ENCODE data around the gene C19orf81. TPM values are rescaled to one million over a fixed set of nuclear protein-coding genes. Genes with fewer than 3 reads are reported as not detected.

The C19orf81 gene
- total RNA-seq, 4 donors from 2014 or later, result 1.1 TPM; not detected in 3

DNA sequence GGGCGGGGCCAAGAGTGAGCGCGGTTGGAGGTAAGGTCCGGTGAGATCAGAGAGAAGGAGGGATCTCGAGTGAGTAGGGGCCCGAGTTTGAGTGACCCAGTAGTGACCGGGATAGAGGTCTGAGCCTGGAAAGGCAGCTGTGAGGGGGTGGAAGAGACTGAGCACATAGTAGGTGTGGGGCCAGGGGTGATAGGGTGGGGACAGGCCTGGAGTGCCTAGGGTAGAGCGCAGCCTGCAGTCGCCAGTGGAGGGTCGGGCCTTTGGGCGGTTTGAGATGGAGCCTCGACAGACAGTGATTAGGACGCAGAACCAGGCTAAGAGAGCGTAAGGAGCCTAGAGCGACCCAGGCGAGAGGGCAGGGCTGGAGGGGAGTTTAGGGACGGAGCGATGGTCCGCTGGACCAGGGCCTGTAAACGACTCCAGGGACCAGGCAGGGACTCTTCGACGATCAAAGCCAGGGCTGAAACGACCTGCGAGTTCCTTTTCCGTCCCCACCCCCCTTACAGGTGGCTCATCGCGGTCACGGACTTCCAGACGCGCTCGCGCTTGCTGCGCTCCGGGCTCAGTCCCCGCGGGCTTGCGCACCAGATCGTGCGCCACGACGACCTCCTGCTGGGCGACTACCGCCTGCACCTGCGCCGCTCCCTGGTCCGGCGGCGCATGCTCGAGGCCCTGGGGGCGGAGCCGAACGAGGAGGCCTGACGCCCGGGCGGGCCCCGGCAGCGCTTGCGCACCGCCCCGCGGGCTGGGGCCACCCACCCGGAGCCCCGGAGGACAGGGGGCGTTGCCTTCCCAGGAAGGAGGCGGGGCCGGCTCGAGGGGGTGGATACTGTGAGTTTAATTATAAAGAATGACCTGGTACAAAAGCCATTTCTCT is 9.4 kb downstream of the C19orf81 start:
- Histone ChIP-seq H3K27me3 (peaks cover 3 to 97% (median 34%) of the 10 kb centered on the region in 4 donors), H3K27ac (replicated peaks in 1 of 4) (no peak overlapping the region), H3K4me1 (peaks cover 17 to 19% (median 18%) of the 10 kb centered on the region in 4 donors), H3K4me3 (peak overlapping the region; percentile 30 to 42 (median 36)), H3K36me3 (no peaks in the 10 kb centered on the region), H3K9me3 (peaks cover 0 to 20% (median 16%) of the 10 kb centered on the region in 4 donors)
- no peak for DNase-seq (ENCODE audit: extremely low spot score)
- intact Hi-C loops (cut with DNase I), result no loop called here
- 2% methylated on average over 37 of the region's 67 CpGs for WGBS
- TF ChIP-seq, protein P1, sequence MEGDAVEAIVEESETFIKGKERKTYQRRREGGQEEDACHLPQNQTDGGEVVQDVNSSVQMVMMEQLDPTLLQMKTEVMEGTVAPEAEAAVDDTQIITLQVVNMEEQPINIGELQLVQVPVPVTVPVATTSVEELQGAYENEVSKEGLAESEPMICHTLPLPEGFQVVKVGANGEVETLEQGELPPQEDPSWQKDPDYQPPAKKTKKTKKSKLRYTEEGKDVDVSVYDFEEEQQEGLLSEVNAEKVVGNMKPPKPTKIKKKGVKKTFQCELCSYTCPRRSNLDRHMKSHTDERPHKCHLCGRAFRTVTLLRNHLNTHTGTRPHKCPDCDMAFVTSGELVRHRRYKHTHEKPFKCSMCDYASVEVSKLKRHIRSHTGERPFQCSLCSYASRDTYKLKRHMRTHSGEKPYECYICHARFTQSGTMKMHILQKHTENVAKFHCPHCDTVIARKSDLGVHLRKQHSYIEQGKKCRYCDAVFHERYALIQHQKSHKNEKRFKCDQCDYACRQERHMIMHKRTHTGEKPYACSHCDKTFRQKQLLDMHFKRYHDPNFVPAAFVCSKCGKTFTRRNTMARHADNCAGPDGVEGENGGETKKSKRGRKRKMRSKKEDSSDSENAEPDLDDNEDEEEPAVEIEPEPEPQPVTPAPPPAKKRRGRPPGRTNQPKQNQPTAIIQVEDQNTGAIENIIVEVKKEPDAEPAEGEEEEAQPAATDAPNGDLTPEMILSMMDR (IDR thresholded peaks at IDR 0.05), result no peak
- TF ChIP-seq POLR2A (IDR thresholded peaks at IDR 0.05; ENCODE audit: low read depth) (no peak), POLR2AphosphoS5 (IDR thresholded peaks at IDR 0.05) (no peak), EP300 (IDR thresholded peaks at IDR 0.05) (no peak)

DNA sequence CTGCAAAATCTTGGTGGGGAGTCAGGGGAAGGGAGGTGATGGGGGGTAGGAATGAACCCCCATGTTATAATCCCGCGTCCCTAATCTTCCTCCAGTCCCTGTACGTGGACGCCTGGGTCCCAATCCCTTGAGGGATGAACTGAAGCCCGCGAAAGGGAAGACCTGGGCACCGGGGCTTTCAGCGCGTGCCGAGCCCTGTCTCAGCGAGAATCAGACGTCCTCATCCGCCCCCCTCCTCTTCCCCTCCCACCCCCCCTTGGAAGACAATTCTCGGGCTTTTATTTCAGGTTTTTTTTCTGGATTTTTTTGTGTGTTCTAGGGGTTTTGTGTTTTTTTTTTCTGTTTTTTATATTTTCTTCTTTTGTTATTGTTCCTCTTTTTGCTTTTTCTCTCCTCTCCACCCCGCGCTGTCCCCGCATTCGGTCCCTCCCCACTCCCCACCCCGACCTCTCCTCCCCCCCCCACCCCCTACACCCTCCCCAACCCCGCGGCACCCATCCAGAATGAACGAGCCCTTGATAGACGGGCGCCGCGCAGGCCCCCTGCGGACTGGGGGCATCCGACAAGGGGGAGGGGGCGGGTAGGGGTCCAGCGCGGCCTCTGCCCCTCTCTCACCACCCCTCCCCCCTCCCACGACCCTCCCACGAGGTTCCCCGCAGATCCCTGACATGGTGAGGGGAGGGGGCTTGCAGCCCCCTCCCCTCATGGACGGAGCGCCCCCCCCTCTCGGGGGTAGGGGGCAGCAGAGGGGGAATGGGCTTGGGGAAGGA is 10.3 kb downstream of the C19orf81 start:
- peak overlapping the region; percentile 30 to 42 (median 36) for H3K4me3 ChIP-seq
- peaks cover 17 to 19% (median 18%) of the 10 kb centered on the region in 4 donors for H3K4me1 ChIP-seq
- peaks cover 3 to 92% (median 34%) of the 10 kb centered on the region in 4 donors for H3K27me3 ChIP-seq
- no peak overlapping the region for H3K27ac ChIP-seq (replicated peaks in 1 of 4)
- 1% methylated on average over 29 of the region's 37 CpGs for WGBS
- peaks cover 0 to 17% (median 14%) of the 10 kb centered on the region in 4 donors for H3K9me3 ChIP-seq
- TF ChIP-seq EP300 (IDR thresholded peaks at IDR 0.05) (no peak), POLR2AphosphoS5 (IDR thresholded peaks at IDR 0.05) (no peak), POLR2A (IDR thresholded peaks at IDR 0.05; ENCODE audit: low read depth) (no peak)
- TF ChIP-seq, protein P1 (IDR thresholded peaks at IDR 0.05), result no peak
- intact Hi-C loops (cut with DNase I), result no loop called here
- DNase-seq (ENCODE audit: extremely low spot score), result no peak
- H3K36me3 ChIP-seq, result no peaks in the 10 kb centered on the region

DNA sequence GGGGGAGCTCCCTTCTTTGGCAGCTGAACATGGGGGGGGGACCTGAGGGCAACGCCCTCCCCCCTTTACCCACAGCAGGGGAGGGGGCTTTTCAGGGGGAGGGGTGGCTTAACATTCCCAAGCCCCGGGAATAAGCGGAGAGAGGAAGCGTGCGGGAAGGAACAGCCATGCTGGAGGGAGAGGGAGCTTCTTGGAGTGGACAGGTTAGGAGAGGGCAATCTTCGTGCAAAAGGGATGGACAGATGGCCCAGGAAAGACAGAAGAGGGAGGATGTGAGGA is 10.8 kb downstream of the C19orf81 start:
- WGBS, result 24% methylated on average over 6 of the region's 6 CpGs
- Histone ChIP-seq H3K27ac (replicated peaks in 1 of 4) (no peak overlapping the region), H3K27me3 (peaks cover 3 to 92% (median 34%) of the 10 kb centered on the region in 4 donors), H3K4me1 (peaks cover 17 to 19% (median 18%) of the 10 kb centered on the region in 4 donors), H3K4me3 (no peak overlapping the region), H3K9me3 (peaks cover 0 to 11% (median 9%) of the 10 kb centered on the region in 4 donors), H3K36me3 (no peaks in the 10 kb centered on the region)
- intact Hi-C loops (cut with DNase I), result no loop called here
- DNase-seq (ENCODE audit: extremely low spot score), result no peak
- TF ChIP-seq POLR2AphosphoS5 (IDR thresholded peaks at IDR 0.05), result no peak
- TF ChIP-seq EP300 (IDR thresholded peaks at IDR 0.05), result no peak
- TF ChIP-seq, protein P1 (IDR thresholded peaks at IDR 0.05), result no peak
- TF ChIP-seq POLR2A (IDR thresholded peaks at IDR 0.05; ENCODE audit: low read depth), result no peak

DNA sequence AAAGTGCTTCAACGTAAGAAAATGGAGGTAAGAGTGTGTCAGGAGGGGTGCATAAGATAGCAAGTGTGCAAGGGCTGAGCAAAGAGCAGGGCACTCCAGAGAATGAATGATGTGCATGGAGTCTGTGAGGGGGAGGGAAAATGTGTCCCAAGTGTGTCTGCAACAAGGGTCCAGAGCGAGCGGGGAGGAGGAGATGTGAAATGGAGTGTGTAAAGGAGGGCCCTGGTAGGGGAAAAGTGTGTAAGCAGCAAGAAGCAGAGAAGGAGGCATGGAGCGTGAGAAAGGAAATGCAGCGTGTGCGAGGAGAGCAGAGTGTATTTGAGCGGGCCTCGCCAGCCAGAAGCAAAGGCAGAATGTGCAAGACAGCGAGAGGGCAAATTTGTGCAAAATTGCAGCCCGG is 11.8 kb downstream of the C19orf81 start:
- no peak overlapping the region for H3K4me3 ChIP-seq
- peaks cover 3 to 92% (median 36%) of the 10 kb centered on the region in 4 donors for H3K27me3 ChIP-seq
- no peak for TF ChIP-seq POLR2A (IDR thresholded peaks at IDR 0.05; ENCODE audit: low read depth)
- TF ChIP-seq POLR2AphosphoS5 (IDR thresholded peaks at IDR 0.05), result no peak
- TF ChIP-seq EP300 (IDR thresholded peaks at IDR 0.05), result no peak
- TF ChIP-seq, protein P1 (IDR thresholded peaks at IDR 0.05), result no peak
- peaks cover 18 to 20% (median 19%) of the 10 kb centered on the region in 4 donors for H3K4me1 ChIP-seq
- 80% methylated on average over 10 of the region's 10 CpGs for WGBS
- no peaks in the 10 kb centered on the region for H3K36me3 ChIP-seq
- intact Hi-C loops (cut with DNase I), result no loop called here
- no peak for DNase-seq (ENCODE audit: extremely low spot score)
- H3K9me3 ChIP-seq, result peaks cover 0 to 6% (median under 1%) of the 10 kb centered on the region in 4 donors
- H3K27ac ChIP-seq (replicated peaks in 1 of 4), result no peak overlapping the region

Measured in esophagus muscularis mucosa (tissue), 4 donors.